GM18861 (cell line): ENCODE results near the gene CDKN2C.

Experiments used
- ATAC-seq: cut with Tn5 transposase; IDR thresholded peaks from one replicate; pipeline ENCODE4 v1.9.1; 2021; ENCODE audit not compliant: unreplicated experiment

CDKN2C gene

GRCh38 chr1:50959913-50960844 lies 9.9 kb upstream of the CDKN2C start, which contains the start of gene FAF1:
TSS of gene FAF1 (minus strand) at chr1:50960267. CDS start at chr1:50959811, 456 bp downstream.
- ATAC-seq = peak; percentile 83

- ATAC-seq = no peak
Observed at GRCh38 chr1:50964863-50965262, 5.2 kb upstream of the CDKN2C start.

GRCh38 chr1:50966991-50967390 lies 3.1 kb upstream of the CDKN2C start:
- ATAC-seq = no peak

GRCh38 chr1:50967416-50968157 lies 2.5 kb upstream of the CDKN2C start:
- ATAC-seq = no peak

- ATAC-seq = peak; percentile 36
Observed at GRCh38 chr1:50968158-50968820, 1.8 kb upstream of the CDKN2C start.

- ATAC-seq = no peak
Observed at GRCh38 chr1:50968821-50969610, 1.0 kb upstream of the CDKN2C start.

GRCh38 chr1:50970509-50970887 lies 453 bp downstream of the CDKN2C start:
- no peak for ATAC-seq

- no peak for ATAC-seq
Observed at GRCh38 chr1:50970931-50971582, 1.0 kb downstream of the CDKN2C start.

GRCh38 chr1:50971748-50972305 lies 1.8 kb downstream of the CDKN2C start:
- ATAC-seq = no peak

- no peak for ATAC-seq
Observed at GRCh38 chr1:50972766-50973165, 2.7 kb downstream of the CDKN2C start.

GRCh38 chr1:50973255-50973654 lies 3.2 kb downstream of the CDKN2C start:
- ATAC-seq = no peak

GRCh38 chr1:50973875-50974617 lies 4.0 kb downstream of the CDKN2C start:
- ATAC-seq = no peak

- ATAC-seq = no peak
Observed at GRCh38 chr1:50974618-50974935, 4.5 kb downstream of the CDKN2C start.

GRCh38 chr1:50975436-50975835 lies 5.4 kb downstream of the CDKN2C start:
- ATAC-seq = no peak

GRCh38 chr1:50976111-50976889 lies 6.3 kb downstream of the CDKN2C start:
- ATAC-seq = no peak

GRCh38 chr1:50976890-50977574 lies 7.0 kb downstream of the CDKN2C start:
- peak; percentile 46 for ATAC-seq

GRCh38 chr1:50977575-50978143 lies 7.6 kb downstream of the CDKN2C start:
- peak; percentile 31 for ATAC-seq
